HPDE6-E6E7 (cell line): ENCODE results near the gene LIPA.

ENCODE experiments used
- DNase-seq: peaks from one replicate; pipeline ENCODE4 v3.0.0; 2011; ENCODE audit warnings: missing footprints; ENCODE audit errors: extremely low spot score

Gene LIPA

GRCh38 chr10:89164920-89165319, 86.7 kb downstream of the LIPA start:
- DNase-seq, result no peak

GRCh38 chr10:89164080-89164479, 87.5 kb downstream of the LIPA start:
- DNase-seq, result no peak
